Upper lobe of left lung (tissue), 6 donors: Measurements from ENCODE around the gene HOXC5. TPM values are rescaled to one million over a fixed set of nuclear protein-coding genes. Genes with fewer than 3 reads are reported as not detected.
A peak's percentile ranks its signal among the peaks of the same experiment; 100 is the strongest.

ENCODE experiments used
- ATAC-seq, 2 donors: fragments of 200-7000 bp; cut with Tn5 transposase; one replicate each; pipeline ENCODE4 v1.9.1; 2022; ENCODE audit warnings: mild to moderate bottlenecking in 2 of 2, moderate library complexity in 2 of 2; ENCODE audit not compliant: low FRiP score in 2 of 2
- DNase-seq, 2 donors: peaks; one replicate each; pipeline ENCODE4 v3.0.0-alpha.2; 2019 to 2020
- H3K27ac ChIP-seq, 4 donors: fragments of 200-600 bp; sonication (generic); one replicate each; pipeline ENCODE4 v1.5.1; 2016 to 2019
- H3K27me3 ChIP-seq, 4 donors: fragments of 200-600 bp; sonication (generic); one replicate each; pipeline ENCODE4 v1.5.1; 2017 to 2019
- H3K36me3 ChIP-seq, 4 donors: fragments of 200-600 bp; sonication (generic); one replicate each; pipeline ENCODE4 v1.5.1; 2016 to 2019
- H3K4me1 ChIP-seq, 4 donors: fragments of 200-600 bp; sonication (generic); one replicate each; pipeline ENCODE4 v1.5.1; 2018 to 2019
- H3K4me3 ChIP-seq, 4 donors: fragments of 200-600 bp; sonication (generic); one replicate each; pipeline ENCODE4 v1.5.1; 2017 to 2019; ENCODE audit warnings: mild to moderate bottlenecking in 2 of 4, moderate library complexity in 1 of 4
- H3K9me3 ChIP-seq, 4 donors: fragments of 200-600 bp; sonication (generic); one replicate each; pipeline ENCODE4 v1.5.1; 2018 to 2019
- EP300 ChIP-seq, 4 donors: sonication (generic); formaldehyde crosslinking; IDR thresholded peaks; one replicate each; pipeline ENCODE4 v1.5.1; 2017; ENCODE audit warnings: antibody characterized with exemption in 4 of 4, control low read depth in 2 of 4
- POLR2A ChIP-seq, 4 donors: fragments of 450-650 bp; IDR thresholded peaks; one replicate each; pipeline ENCODE4 v1.5.1; 2016 to 2017; ENCODE audit warnings: antibody characterized with exemption in 4 of 4, mild to moderate bottlenecking in 2 of 4
- POLR2AphosphoS5 ChIP-seq, 2 donors: sonication (generic); formaldehyde crosslinking; IDR thresholded peaks; one replicate each; pipeline ENCODE4 v1.5.1; 2017; ENCODE audit warnings: antibody characterized with exemption in 2 of 2
- WGBS, 2 donors: methylation state at CpG; one replicate each; pipeline ENCODE4 v1.1.5; 2017 to 2018; 5-methylcytosine and 5-hydroxymethylcytosine counted together
- total RNA-seq, 6 donors: library from RNA; depleted of rRNA in 4 of 6; stranded (reverse); fragments of >200 nt in 4 of 6; gene quantifications; one replicate each; pipeline versions ENCODE4 v1.1.0 to v1.2.1, GENCODE V29; 2016 to 2021
- TF ChIP-seq, protein P1 (sequence below), 6 experiments: fragments of 450-650 bp in 4 of 6; fragments of 200-600 bp in 2 of 6; sonication (generic) in 2 of 6; IDR thresholded peaks; one replicate each; pipeline ENCODE4 v1.5.1; 2016 to 2019; ENCODE audit warnings: antibody characterized with exemption in 6 of 6
- donor health status: DM: no; HTN: no; CAD: no; lungs with moderate emphysema.
- donor health status: DM: no; HTN: yes; CAD: no; lungs with severe emphysema.

HOXC5 gene
- total RNA-seq, 6 donors from 2014 or later = 0.11 to 0.22 (median 0.17) TPM; not detected in 3

DNA sequence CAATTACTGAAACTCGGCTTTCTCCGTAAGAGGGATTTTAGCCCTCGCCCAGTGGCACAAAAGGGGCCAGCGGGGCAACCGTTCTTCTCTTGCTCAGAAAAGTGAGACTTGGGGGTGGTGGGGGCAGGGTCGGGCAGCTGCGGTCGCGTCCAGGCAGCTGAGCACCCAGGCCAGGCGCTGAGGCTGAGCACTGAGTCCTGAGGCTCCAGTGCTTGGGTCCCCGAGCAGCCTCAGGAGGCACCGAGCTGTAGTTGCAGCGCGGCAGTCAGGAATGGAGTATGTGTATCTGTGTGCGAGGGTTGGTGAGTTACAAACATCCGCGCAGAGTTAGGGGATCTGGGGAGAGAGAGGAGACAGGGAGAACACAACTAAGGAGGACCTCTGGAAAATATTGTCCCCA lies 8.7 kb upstream of the HOXC5 start:
- H3K36me3 ChIP-seq = no peaks in the 10 kb centered on the region
- peaks cover 0 to 8% (median 4%) of the 10 kb centered on the region in 4 donors for H3K4me1 ChIP-seq
- no peak overlapping the region for H3K4me3 ChIP-seq
- H3K9me3 ChIP-seq = no peaks in the 10 kb centered on the region
- peaks cover 2 to 67% (median 29%) of the 10 kb centered on the region in 4 donors for H3K27me3 ChIP-seq
- 36 to 39% methylated on average over 14 to 15 of the region's 17 CpGs for WGBS, 2 donors
- DNase-seq (peak in 1 of 2 donors; percentile 22), ATAC-seq (no peak)
- no peak for TF ChIP-seq EP300 (IDR thresholded peaks at IDR 0.05)
- TF ChIP-seq, protein P1, sequence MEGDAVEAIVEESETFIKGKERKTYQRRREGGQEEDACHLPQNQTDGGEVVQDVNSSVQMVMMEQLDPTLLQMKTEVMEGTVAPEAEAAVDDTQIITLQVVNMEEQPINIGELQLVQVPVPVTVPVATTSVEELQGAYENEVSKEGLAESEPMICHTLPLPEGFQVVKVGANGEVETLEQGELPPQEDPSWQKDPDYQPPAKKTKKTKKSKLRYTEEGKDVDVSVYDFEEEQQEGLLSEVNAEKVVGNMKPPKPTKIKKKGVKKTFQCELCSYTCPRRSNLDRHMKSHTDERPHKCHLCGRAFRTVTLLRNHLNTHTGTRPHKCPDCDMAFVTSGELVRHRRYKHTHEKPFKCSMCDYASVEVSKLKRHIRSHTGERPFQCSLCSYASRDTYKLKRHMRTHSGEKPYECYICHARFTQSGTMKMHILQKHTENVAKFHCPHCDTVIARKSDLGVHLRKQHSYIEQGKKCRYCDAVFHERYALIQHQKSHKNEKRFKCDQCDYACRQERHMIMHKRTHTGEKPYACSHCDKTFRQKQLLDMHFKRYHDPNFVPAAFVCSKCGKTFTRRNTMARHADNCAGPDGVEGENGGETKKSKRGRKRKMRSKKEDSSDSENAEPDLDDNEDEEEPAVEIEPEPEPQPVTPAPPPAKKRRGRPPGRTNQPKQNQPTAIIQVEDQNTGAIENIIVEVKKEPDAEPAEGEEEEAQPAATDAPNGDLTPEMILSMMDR (IDR thresholded peaks at IDR 0.05) = no peak
- no peak for TF ChIP-seq POLR2A (IDR thresholded peaks at IDR 0.05)
- H3K27ac ChIP-seq = no peak overlapping the region

GRCh38 chr12:54024581-54025305 lies 8.1 kb upstream of the HOXC5 start:
- Histone ChIP-seq H3K4me3 (no peak overlapping the region), H3K27ac (no peak overlapping the region), H3K36me3 (no peaks in the 10 kb centered on the region), H3K4me1 (peaks cover 0 to 7% (median 2%) of the 10 kb centered on the region in 4 donors), H3K27me3 (peaks cover 2 to 67% (median 30%) of the 10 kb centered on the region in 4 donors), H3K9me3 (no peaks in the 10 kb centered on the region)
- no peak for ATAC-seq
- DNase-seq = no peak
- TF ChIP-seq POLR2A (IDR thresholded peaks at IDR 0.05) = no peak
- no peak for TF ChIP-seq POLR2AphosphoS5 (IDR thresholded peaks at IDR 0.05)
- TF ChIP-seq EP300 (IDR thresholded peaks at IDR 0.05) = no peak
- TF ChIP-seq, protein P1 (IDR thresholded peaks at IDR 0.05) = no peak
- WGBS, 2 donors = 29 to 30% methylated on average over 4 to 5 of the region's 5 CpGs

DNA sequence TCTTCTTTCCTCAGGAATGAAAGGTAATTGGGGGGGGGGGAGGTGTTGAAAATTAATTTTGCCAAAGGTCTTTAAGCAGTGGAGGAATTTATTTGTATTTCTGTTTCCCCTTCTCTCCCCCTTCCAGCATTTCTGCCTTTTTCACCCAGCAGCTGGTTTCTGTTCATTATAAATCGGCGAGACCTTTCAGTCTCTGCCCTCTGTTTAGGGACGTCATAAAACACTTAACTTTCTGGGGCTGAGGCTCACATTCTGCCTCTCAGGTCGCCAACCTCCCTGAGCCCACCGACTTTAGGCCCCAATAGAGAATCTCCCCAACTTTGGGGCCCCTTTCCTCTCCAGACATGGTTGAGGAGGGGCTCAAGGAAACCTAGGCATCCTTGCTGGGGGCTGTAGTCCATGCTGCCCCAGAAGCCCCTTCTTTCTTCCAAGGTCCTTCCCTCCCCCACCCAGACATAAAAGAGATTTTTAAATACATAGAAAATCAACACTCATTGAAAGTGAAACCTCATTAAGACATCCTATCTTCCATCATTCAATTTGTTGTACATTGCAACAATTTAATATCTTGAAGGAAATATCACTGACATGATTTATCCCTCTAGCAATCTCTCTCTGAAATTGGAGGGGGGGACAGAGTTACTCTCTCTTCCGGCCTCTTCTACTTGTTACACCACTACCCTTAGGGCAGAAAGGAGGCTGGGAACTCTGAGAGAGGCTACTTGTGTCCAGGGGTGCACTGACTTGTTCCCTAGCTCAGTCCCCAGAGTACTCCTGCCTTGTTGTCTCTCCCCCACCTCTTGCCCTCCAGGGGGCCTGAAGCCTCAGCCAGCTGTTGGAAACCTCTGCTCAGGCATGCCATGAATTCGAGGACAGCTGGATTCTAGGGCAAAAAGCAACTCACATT lies 7.1 kb upstream of the HOXC5 start:
- Histone ChIP-seq H3K27ac (no peak overlapping the region), H3K27me3 (peaks cover 2 to 69% (median 36%) of the 10 kb centered on the region in 4 donors), H3K9me3 (no peaks in the 10 kb centered on the region), H3K4me3 (no peak overlapping the region), H3K36me3 (no peaks in the 10 kb centered on the region), H3K4me1 (peaks cover 0 to 9% (median 0%) of the 10 kb centered on the region in 4 donors)
- ATAC-seq (no peak), DNase-seq (no peak)
- TF ChIP-seq POLR2AphosphoS5 (IDR thresholded peaks at IDR 0.05) = no peak
- TF ChIP-seq EP300 (IDR thresholded peaks at IDR 0.05) = no peak
- TF ChIP-seq, protein P1 (IDR thresholded peaks at IDR 0.05) = no peak
- no peak for TF ChIP-seq POLR2A (IDR thresholded peaks at IDR 0.05)
- 17 to 23% methylated on average over 7 of the region's 7 CpGs for WGBS, 2 donors

DNA sequence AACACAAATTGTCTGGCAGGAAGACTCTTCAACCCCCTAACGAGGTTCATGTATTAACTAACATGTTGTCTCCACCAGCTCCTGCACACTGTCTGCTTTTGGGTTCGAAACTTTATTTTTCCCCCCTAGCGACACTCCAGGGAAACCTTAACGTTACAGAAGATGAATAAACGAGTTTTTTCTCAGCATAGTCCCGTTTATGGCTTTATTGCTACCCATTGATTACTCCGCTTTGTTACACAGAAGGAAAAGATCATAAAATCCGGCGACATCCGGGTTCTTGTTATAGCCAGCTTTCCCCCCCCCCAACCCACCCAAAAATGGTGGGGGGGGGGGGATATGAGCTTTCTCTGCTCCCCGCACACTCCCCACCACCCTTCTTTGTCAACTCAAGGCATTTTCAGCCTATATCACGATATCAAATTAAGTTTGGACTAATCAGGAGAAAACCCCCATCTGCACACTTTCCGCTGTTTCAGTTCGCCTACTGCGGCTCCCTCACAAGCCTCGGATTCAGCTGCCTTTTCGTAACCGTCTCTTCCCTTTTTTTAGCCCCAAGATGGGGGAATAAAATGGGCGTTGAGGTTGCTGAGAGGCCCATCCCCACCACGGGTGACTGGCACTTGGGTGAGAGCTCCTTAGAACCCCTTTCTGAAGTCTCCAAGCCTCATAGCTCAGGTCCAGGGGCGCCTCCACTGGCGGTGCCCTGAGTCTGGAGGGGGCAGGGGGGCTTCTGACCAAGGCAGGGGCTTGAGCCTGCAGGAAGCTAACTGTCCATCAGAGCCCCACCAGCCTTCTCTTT lies 6.0 kb upstream of the HOXC5 start:
- DNase-seq = peak in 1 of 2 donors; percentile 25
- Histone ChIP-seq H3K36me3 (no peaks in the 10 kb centered on the region), H3K9me3 (no peaks in the 10 kb centered on the region), H3K4me1 (peaks cover 0 to 16% (median 0%) of the 10 kb centered on the region in 4 donors), H3K27ac (no peak overlapping the region), H3K27me3 (peaks cover 2 to 73% (median 40%) of the 10 kb centered on the region in 4 donors), H3K4me3 (no peak overlapping the region)
- 7 to 10% methylated on average over 21 to 22 of the region's 22 CpGs for WGBS, 2 donors
- ATAC-seq = no peak
- TF ChIP-seq POLR2A (IDR thresholded peaks at IDR 0.05) (no peak), POLR2AphosphoS5 (IDR thresholded peaks at IDR 0.05) (no peak), EP300 (IDR thresholded peaks at IDR 0.05) (no peak)
- TF ChIP-seq, protein P1 (IDR thresholded peaks at IDR 0.05) = no peak
